ENCODE measurements around the gene C16orf87.

The C16orf87 gene

GRCh38 chr16:46777804-46778203 lies 53.2 kb downstream of the C16orf87 start:
- no peak overlapping the region for H3K4me3 ChIP-seq (ENCODE audit: low read length)
- no peak for DNase-seq (ENCODE audit: low read depth)
- TF ChIP-seq CTCF (IDR thresholded peaks at IDR 0.05; ENCODE audit: insufficient read depth, low read depth, low read length, missing control alignments) = no peak

GRCh38 chr16:46775214-46775613 lies 55.8 kb downstream of the C16orf87 start:
- TF ChIP-seq CTCF (IDR thresholded peaks at IDR 0.05; ENCODE audit: insufficient read depth, low read depth, low read length, missing control alignments) = no peak
- H3K4me3 ChIP-seq (ENCODE audit: low read length) = no peak overlapping the region
- peak; percentile 4 for DNase-seq (ENCODE audit: low read depth)

- no peak overlapping the region for H3K4me3 ChIP-seq (ENCODE audit: low read length)
- DNase-seq (ENCODE audit: low read depth) = no peak
- TF ChIP-seq CTCF (IDR thresholded peaks at IDR 0.05; ENCODE audit: insufficient read depth, low read depth, low read length, missing control alignments) = no peak
Observed at GRCh38 chr16:46774743-46775177, 56.2 kb downstream of the C16orf87 start.

- no peak for DNase-seq (ENCODE audit: low read depth)
- no peak overlapping the region for H3K4me3 ChIP-seq (ENCODE audit: low read length)
- TF ChIP-seq CTCF (IDR thresholded peaks at IDR 0.05; ENCODE audit: insufficient read depth, low read depth, low read length, missing control alignments) = no peak
Observed at GRCh38 chr16:46772463-46772862, 58.5 kb downstream of the C16orf87 start.

- no peak for TF ChIP-seq CTCF (IDR thresholded peaks at IDR 0.05; ENCODE audit: insufficient read depth, low read depth, low read length, missing control alignments)
- H3K4me3 ChIP-seq (ENCODE audit: low read length) = no peak overlapping the region
Observed at GRCh38 chr16:46768809-46769208, 62.2 kb downstream of the C16orf87 start.

GRCh38 chr16:46765050-46765449 lies 65.9 kb downstream of the C16orf87 start:
- DNase-seq (ENCODE audit: low read depth) = no peak
- no peak overlapping the region for H3K4me3 ChIP-seq (ENCODE audit: low read length)
- TF ChIP-seq CTCF (IDR thresholded peaks at IDR 0.05; ENCODE audit: insufficient read depth, low read depth, low read length, missing control alignments) = no peak

More at GRCh38 chr16:46768809-46769208, 62.2 kb downstream of the C16orf87 start:
- DNase-seq (ENCODE audit: low read depth) = no peak

GRCh38 chr16:46763147-46763546 lies 67.8 kb downstream of the C16orf87 start:
- peak; percentile 56 for DNase-seq (ENCODE audit: low read depth)
- TF ChIP-seq CTCF (IDR thresholded peaks at IDR 0.05; ENCODE audit: insufficient read depth, low read depth, low read length, missing control alignments) = no peak

More at GRCh38 chr16:46763147-46763546, 67.8 kb downstream of the C16orf87 start:
- no peak overlapping the region for H3K4me3 ChIP-seq (ENCODE audit: low read length)

Data from epithelial cell of esophagus (primary cell).